GM19043 (cell line): ENCODE results near the gene FCRL6.

Experiments used
- ATAC-seq: cut with Tn5 transposase; IDR thresholded peaks from one replicate; pipeline ENCODE4 v1.9.1; 2021; ENCODE audit warnings: low read depth; ENCODE audit not compliant: unreplicated experiment

The FCRL6 gene

DNA sequence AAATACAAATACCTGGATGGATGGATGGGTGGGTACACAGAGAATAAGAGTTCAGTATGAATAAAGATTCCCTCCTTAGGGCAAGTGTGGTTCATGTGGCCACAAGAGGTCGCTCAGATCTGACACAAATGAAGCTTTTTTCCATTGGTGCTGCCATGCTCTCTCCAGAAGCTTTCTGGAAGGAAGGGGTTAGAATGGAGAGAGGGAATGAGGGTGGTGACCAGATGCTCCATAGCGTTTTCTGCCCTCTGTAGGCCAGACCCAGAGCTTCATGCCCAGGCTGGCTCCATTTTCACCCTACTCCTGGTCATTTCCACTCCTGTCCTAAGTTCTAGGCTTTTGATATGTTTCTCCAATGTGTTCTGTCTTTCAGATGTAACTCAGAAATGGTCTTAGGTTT is 3.3 kb upstream of the FCRL6 start:
- ATAC-seq: no peak

DNA sequence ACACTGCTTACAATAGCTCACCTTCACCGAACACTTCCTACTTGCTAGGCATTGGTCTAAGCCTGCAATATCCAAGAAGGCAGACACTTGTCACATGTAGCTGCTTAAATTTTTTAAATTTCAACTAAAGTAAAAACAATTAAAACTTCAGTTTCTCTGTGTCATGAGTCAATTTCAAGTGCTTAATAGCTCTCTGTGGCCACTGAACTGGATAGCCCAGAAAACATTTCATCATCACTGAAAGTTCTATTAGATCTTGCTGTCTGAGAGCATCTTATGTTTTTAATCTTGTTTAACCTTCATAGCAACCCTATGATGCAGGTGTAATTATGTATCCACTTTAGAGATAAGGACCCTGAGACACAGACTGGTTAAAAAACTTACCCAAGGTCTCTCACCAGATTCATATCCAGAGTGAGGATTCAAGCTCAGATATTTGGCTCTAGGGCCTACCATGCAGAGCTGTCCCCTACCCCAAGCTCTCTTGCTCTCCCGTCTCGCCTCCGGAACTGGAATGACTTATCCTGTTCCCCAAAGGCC is 2.6 kb upstream of the FCRL6 start:
- ATAC-seq: no peak

DNA sequence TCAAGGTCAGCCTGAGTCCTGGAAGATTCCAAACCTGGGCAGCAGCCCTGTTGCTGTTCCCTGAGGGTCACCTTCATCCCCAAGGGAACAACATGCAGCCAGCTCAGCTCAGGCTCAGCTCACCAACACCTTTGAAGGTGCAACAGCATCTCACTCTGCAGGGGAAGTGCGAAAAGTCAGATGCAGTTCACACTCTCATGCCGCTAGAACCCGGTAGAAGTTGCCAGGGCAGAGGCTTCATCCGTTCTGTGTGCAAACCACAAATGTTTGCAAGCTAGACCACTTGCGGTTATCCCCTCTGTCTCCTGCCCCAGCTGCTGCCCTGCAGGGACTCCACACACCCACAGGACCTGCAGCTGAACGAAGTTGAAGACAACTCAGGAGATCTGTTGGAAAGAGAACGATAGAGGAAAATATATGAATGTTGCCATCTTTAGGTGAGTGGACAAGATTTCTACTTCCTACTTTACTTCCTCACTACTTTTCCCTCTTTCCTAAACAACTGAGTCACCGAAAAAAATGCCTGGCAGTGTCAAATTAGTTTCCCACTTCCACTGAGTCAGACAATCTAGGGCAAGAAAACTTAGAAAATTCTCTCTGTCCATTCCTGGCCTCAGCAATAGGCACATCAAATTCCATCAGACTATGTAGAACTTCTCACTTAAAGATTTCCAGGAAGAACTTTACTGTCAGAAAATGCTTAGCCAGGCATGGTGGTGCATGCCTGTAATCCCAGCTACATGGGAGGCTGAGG is 1.8 kb upstream of the FCRL6 start:
- no peak for ATAC-seq

DNA sequence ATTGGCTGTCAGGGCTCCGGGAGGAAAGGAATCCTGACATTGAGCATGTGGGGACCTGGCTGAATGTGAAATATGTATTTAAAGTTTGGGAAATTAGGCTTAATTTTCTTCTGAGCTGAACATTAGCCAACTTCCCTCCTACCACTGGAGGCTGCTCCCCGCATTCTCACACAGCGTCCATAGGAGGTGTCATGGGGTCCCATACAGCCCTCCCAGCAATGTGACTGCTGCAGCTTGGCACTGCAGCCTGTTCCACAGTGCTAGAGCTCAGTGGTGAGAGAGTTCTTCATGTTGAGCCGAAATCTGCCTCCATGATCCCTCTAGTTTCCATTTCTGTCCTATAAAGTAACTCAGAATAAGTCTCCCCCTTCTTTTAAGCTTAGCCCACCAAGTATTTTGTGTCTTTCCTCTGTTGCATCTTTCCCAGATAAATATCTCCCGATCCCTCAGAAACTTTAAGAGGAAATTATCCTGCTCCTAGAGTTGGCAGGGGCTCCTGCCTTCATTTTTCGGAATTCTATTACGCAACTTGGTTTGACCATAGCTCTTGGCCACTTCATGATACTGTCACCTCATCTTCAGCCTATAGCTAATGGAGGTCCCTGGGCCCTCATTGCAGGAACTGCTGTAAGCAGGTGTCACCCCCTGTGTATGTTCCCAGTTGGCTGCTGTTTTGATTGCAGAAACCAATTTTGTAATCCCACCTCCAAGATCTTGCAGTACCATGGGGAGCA is 2.0 kb downstream of the FCRL6 start:
- no peak for ATAC-seq

DNA sequence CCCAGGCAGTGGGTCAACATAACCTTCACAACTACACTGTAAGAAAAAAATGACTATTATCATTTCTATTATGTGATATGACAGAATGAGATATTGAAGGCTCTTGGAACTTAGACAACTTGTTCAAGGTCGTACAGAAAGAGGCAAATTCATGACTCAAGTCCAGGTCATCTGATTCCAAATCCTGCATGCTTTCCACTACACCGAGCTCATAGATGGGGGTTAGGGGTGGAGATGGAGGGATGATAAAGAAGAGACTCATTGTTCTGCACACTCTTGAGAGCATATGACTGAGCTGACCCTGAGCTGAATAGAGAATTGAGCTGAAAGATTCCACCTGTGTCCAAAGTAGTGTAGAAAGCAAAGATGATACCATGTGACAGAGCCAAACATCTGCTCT is 2.8 kb downstream of the FCRL6 start:
- no peak for ATAC-seq

DNA sequence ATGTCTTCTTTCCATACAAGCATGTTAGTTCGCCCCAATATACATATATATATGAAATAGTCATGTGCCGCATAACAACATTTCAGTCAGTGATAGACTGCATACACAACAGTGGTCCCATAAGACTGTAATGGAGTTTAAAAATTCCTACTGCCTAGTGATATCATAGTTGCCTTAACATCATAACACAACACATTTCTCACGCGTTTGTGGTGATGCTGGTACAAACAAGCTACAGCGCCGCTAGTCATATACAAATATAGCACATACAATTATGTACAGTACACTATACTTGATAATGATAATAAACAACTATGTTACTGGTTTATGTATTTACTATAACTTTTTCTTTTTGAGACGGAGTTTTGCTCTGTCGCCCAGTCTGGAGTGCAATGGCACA is 13.8 kb downstream of the FCRL6 start:
- ATAC-seq: no peak

DNA sequence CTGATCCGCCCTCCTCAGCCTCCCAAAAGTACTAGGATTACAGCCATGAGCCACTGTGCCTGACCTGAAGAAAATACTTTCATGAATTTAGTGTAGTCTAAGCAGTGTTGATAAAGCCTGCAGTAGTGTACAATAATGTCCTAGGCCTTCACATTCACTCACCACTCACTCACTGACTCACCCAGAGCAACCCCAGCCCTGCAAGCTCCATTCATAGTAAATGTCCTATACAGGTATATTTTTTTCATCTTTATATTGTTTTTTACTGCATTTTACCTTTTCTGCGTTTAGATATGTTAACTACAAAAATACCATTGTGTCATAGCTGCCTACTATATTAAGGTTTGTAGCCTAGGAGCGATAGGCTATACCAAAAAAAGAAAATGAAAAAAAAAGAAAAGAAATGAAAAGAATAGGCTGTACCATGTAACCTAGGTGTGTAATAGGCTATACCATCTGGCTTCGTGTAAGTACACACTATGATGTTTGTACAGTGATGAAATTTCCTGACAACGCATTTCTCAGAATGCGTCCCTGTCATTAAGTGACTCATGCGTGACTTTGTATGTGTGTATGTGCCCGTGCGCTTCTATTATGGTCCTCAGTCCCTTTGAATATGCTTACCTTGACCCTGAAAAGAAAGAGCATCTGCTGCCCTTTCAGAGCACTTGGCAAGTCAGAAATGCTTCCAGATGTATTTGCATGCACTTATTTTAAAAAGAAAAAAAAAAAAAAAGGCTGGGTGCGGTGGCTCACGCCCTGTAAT is 15.3 kb downstream of the FCRL6 start:
- no peak for ATAC-seq

DNA sequence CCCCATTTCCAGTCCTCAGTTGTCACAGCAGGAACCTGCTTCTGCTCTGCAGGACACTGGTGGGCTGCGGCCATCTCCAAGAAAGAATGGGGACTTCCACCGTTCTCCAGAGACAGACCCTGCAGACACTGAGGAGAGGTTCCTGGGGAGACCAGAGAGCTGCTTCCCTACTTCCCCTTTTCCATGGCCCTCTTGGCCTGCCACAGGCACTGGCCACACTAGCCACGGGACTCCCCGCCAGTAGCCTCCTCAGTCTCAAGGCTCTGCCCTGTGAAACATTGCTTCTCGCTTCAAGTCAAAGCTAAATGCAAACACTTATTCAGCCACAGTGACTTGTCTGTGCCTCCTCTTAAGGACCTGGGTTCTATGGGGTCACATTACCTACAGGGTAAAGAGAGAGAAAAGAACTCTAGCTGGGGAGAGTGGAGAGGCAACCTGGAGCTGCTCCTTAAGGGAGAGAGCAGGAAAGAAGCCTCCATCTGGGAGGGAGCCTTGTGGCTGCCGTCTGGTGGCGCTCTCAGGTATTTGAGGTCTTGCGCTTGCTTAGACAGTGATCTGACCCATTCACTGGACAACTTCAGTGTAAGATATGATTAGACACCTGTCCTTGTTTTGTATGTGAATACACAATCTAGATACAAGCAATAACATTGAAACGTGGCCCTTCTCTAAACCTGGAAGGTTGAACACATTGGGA is 19.2 kb downstream of the FCRL6 start:
- ATAC-seq: no peak

DNA sequence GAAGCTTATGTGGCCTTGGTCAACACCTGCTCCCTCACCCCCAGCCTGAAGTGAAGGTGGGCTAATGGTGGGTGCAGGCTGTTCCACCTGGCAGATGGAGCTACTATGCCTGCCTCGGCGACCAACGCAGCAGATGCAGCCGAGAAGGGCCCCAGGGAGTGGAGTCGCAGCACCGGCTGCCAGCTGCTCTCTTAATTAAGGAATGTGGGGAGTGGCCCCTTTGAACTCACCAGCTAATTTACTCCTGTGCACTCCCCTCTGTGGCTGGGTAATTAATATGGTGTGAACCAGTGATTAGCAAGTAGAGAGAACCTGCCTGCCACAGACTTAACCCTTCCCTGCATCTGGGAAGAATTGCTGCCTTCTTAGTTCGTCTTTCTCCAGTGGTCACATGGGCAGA is 21.2 kb downstream of the FCRL6 start:
- no peak for ATAC-seq

DNA sequence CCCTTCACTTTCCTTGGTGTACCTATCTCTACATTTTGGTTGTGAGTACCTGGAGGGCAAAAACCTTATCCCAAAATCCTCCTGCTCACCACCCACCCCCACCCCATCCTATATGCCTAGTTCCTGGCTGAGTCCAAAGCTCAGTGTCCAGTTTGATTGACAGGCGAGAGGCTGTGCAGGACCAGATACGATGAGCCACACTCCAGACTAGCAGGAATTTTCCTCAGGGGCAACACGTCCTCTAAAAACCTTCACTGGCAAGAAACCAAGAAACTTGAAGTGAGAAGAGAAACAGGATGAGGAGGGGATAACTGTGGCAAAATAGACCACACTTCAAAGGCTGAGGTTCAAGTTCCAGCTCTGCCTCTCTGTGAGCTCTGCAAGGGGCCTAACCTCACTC is 23.4 kb downstream of the FCRL6 start:
- no peak for ATAC-seq

DNA sequence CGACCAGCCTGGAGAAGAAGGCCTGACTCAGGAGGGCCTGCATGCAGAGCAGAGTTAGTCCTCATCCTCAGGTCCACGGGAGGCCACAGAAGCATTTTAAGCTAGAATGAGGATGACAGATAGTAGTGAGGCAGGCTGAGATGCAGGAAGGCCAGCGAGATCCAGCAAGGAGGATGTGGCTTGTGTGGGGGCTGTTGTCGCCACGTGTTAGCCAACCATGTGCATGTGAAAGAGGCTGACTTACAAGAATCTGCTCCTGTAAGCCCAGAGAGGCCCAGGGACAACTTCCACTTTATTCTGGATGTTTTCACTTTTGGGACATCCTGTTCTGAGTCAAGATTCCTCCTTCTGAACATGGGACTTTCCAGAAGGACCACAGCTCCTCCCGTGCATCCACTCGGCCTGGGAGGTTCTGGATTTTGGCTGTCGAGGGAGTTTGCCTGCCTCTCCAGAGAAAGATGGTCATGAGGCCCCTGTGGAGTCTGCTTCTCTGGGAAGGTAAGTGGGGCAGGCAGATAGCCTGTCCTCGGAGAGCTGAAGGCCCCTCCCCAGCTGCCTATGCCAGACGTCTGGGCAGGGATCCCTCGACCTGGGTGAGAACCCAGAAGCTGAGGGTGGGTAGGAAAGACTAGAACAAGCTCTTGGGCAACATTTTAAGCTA is 24.4 kb downstream of the FCRL6 start, which contains the start of gene SLAMF8:
Gene SLAMF8, plus strand, starts transcription at position 433 of the 661 bp plus-strand sequence. Its CDS starts 26 bp downstream, at position 459.
- no peak for ATAC-seq

DNA sequence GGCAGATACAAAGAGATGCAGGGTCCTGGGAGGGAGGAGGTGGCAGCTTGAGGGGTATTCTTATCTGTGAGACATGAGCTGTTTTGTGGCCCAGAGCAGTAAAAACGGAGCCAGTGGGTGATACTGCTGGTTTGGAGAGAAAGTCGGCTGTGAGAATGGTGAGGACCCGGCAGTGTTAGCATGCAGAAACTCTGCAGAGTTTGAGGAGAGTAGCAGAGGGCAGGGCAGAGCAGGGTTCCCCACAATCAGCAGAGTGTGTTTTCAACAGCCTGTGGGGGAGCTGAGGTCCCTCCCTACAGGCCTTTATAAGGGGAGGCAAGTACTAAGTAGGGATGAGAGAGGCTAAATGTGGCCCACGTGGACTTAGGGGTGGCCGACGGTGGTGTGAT is 24.9 kb downstream of the FCRL6 start:
- no peak for ATAC-seq

DNA sequence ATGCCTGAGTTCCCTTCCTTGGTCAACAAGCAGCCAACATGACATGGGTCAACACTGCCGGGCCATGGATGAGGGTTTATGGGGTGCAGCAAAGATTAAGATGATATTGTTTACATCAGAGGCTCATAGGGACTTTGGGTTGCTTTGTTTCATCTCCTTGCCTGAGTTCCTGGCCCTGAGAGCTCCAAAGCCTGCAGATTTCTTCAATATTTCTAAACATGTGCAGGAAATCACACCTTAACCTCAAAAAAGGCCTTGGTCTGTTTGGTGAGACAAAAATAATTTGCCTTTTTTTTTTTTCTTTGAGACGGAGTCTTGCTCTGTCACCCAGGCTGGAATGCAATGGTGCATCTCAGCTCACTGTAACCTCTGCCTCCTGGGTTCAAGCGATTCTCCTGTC is 25.4 kb downstream of the FCRL6 start:
- no peak for ATAC-seq

DNA sequence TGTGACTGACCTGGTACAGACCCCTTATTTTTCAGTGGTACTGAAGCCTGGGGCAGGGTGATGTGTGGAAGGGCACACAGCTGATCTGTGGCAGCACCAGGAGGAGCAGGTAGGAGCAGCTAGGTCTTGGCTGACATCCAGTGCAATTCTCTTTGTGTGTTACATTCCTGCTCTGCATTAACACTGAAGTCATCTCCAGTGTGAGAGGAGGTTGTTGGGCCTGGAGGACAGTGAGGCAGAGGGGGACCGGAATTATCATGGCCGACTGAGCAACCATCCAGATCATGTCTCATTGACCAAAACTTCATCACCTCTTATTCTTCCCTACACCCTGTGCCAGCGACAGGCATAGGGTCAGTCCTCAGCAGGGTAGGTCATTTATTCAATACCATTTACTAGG is 26.0 kb downstream of the FCRL6 start:
- no peak for ATAC-seq

DNA sequence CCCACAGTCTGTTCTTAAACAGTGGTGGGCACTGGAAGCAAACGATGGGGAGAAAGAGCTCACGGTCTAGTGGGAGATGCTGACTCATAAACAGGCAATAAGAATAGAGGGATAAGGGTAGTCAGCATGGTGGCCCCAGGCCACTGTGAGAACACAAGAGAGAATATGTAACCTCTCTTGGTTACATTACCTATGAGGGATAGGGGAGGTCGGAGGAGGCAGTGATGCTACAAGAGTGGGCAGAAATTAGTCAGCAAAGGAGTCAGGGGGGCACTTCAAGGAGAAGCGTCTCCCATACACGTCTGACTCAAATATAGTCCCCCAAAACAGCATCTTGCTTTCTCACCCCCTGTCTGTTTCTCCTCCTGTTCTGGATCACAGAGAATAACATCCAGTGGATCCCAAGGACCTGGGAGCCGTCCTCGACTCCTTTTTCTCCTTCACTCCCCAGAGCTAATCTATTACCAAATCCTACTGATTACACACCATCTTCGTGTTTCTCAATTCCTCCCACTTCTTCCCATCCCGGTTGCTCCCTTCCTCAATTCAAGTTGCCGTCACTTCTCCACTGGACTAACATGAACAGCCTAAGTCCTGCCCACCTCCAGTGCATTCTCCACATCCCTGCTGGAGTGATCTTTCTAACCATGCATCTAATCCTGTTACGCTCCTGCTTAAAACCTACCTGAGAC is 26.6 kb downstream of the FCRL6 start:
- no peak for ATAC-seq

DNA sequence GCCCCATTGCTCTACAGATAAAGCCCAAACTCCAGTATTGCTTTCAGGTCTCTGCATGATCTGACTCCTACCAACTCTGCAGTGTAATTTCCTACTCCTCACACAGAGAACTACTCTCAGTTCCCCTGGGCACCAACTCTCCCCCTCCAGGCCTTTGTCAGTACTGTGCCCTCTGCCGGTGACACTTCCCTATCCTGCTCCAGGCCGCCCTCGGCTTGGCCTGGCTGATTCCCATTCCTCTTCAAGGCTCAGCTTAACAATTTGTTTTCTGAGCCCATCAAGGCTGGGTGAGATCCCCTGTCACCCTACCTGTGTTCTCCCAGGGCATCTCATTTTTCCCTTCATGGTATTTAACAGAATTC is 27.1 kb downstream of the FCRL6 start:
- ATAC-seq: peak; percentile 77

DNA sequence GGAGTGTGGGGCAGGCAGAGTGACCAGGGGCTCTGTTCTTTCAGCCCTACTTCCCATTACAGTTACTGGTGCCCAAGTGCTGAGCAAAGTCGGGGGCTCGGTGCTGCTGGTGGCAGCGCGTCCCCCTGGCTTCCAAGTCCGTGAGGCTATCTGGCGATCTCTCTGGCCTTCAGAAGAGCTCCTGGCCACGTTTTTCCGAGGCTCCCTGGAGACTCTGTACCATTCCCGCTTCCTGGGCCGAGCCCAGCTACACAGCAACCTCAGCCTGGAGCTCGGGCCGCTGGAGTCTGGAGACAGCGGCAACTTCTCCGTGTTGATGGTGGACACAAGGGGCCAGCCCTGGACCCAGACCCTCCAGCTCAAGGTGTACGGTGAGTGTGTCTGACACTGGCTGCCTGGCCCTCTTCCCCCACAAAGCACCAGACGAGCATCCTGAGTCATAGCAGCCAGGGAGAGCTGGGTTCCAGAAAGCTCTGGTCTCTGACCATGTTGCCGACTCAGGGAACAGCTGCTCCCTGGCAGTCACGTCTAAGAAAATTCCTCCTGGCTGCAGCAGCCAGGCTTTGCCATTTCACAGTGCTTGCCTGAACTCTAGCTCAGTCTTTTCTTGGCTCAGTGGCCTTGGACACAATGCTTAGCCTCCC is 27.8 kb downstream of the FCRL6 start:
- no peak for ATAC-seq

DNA sequence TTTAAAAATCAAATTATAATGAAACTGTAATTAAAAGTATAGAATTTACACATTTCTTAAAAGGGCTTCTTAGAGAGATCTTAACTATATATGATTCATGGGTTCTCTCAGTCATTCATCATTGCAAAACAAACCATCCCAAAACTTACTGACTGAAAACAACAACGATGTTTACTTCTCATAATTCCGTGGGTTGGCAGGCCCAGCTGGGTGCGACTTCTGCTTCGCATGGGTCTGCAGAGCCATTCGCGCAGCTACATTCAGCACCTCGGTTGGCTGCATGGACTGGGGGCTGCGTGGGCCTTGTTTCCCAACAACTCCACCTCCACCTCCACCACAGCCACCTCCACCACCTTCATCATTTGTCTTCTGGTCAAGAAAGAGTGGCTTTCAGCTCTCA is 28.6 kb downstream of the FCRL6 start:
- ATAC-seq: no peak
